Kidney (tissue), 14 donors: ENCODE measurements around the gene RAMP2. TPM values are rescaled to one million over a fixed set of nuclear protein-coding genes. Genes with fewer than 3 reads are reported as not detected.

Source experiments
- DNase-seq, 5 donors: peaks; one replicate each; pipeline ENCODE4 v3.0.0-alpha.2; 2013 to 2020
- FAIRE-seq: peaks from 2 replicates; lab custom pipeline; 2012; peaks lifted over from hg19 to GRCh38; lab: Jason Lieb, UNC
- H3K27ac ChIP-seq, 2 donors: one replicate each; pipeline ENCODE4 v1.7.0; 2013; ENCODE audit warnings: low read depth in 2 of 2, low read length in 2 of 2, inconsistent platforms in 1 of 2
- H3K27me3 ChIP-seq: one replicate; pipeline ENCODE4 v1.7.1; 2013; ENCODE audit warnings: low read length, inconsistent platforms; ENCODE audit not compliant: control insufficient read depth, insufficient read depth
- H3K36me3 ChIP-seq, 3 donors: one replicate each; pipeline versions ENCODE4 v1.7.0 to v1.7.1; 2013; ENCODE audit warnings: low read length in 3 of 3, control low read depth in 1 of 3, inconsistent platforms in 1 of 3; ENCODE audit not compliant: insufficient read depth in 3 of 3, control insufficient read depth in 2 of 3
- H3K4me1 ChIP-seq, 3 donors: one replicate each; pipeline versions ENCODE4 v1.7.0 to v1.7.1; 2013; ENCODE audit warnings: low read length in 3 of 3, inconsistent platforms in 1 of 3, low read depth in 1 of 3; ENCODE audit not compliant: control insufficient read depth in 2 of 3, insufficient read depth in 2 of 3
- H3K4me3 ChIP-seq, 3 donors: one replicate each; pipeline versions ENCODE4 v1.7.0 to v1.8.1; 2013; ENCODE audit warnings: low read length in 3 of 3, control low read depth in 1 of 3, inconsistent platforms in 1 of 3
- H3K9ac ChIP-seq, 3 donors: one replicate each; pipeline versions ENCODE4 v1.7.0 to v1.7.1; 2013; ENCODE audit warnings: low read length in 3 of 3, control low read depth in 1 of 3, inconsistent platforms in 1 of 3
- H3K9me3 ChIP-seq, 3 donors: one replicate each; pipeline versions ENCODE4 v1.7.0 to v1.7.1; 2013; ENCODE audit warnings: low read length in 3 of 3, control low read depth in 1 of 3, inconsistent platforms in 1 of 3; ENCODE audit not compliant: control insufficient read depth in 2 of 3, insufficient read depth in 1 of 3
- CTCF ChIP-seq: IDR thresholded peaks from 3 replicates; pipeline ENCODE4 v1.5.1; 2012; ENCODE audit warnings: mild to moderate bottlenecking, moderate library complexity, borderline replicate concordance; ENCODE audit not compliant: insufficient read depth; ENCODE audit errors: extremely low read depth
- intact Hi-C: fragments of 100-400 bp; cut with DNase I; formaldehyde crosslinking; loops from one replicate; pipeline ENCODE4 v1.11.1; 2022
- polyA plus RNA-seq: library from polyadenylated mRNA; stranded (reverse); fragments of 350-450 nt; fragmentation: Illumina TruSeq; extraction: RNeasy Lipid Tissue Mini Kit (QIAGEN cat#74804); gene quantifications from one replicate; pipeline ENCODE4 v1.2.3, GENCODE V29; 2014; ENCODE audit warnings: low read depth, low replicate concordance; ENCODE audit not compliant: insufficient read depth
- total RNA-seq: library from RNA; stranded (reverse); fragmentation: NEBNext Ultra II Directional; extraction: Animal tissue kit (Norgen Biotek cat#: 25700); gene quantifications from one replicate; pipeline ENCODE4 v1.2.1, GENCODE V29; 2021
- donor health status: control.
- donor health status: control.
- donor health status: control.
- donor health status: control.
- donor health status: control.
- donor health status: DM: yes; HTN: yes; CAD: no.
- donor health status: Normal renal cell carcinoma (clear cell type).

Gene RAMP2
- total and polyA plus RNA-seq, 2 donors from 2014 or later = 55.7 to 134 TPM

- no peak for FAIRE-seq
- H3K4me3 ChIP-seq = no peak overlapping the region
- H3K9ac ChIP-seq = no peak overlapping the region
- no peaks in the 10 kb centered on the region for H3K9me3 ChIP-seq
- H3K4me1 ChIP-seq = peaks cover 6 to 18% (median 15%) of the 10 kb centered on the region in 3 donors
- no peak for TF ChIP-seq CTCF
- intact Hi-C loops = no loop called here
- DNase-seq = no peak
- no peaks in the 10 kb centered on the region for H3K27me3 ChIP-seq
- H3K36me3 ChIP-seq = no peaks in the 10 kb centered on the region
- no peak overlapping the region for H3K27ac ChIP-seq
These were observed 12.7 kb upstream of the RAMP2 start for GRCh38 chr17:42748202-42748907.

GRCh38 chr17:42748908-42749798 lies 11.9 kb upstream of the RAMP2 start:
- H3K9me3 ChIP-seq = no peaks in the 10 kb centered on the region
- FAIRE-seq = no peak

GRCh38 chr17:42750739-42751344 lies 10.2 kb upstream of the RAMP2 start:
- Histone ChIP-seq H3K27me3 (no peaks in the 10 kb centered on the region), H3K36me3 (no peaks in the 10 kb centered on the region), H3K9me3 (no peaks in the 10 kb centered on the region), H3K27ac (no peak overlapping the region), H3K9ac (no peak overlapping the region), H3K4me3 (no peak overlapping the region), H3K4me1 (peaks cover 4 to 11% (median 6%) of the 10 kb centered on the region in 3 donors)
- DNase-seq (no peak), FAIRE-seq (no peak)
- intact Hi-C loops = no loop called here
- no peak for TF ChIP-seq CTCF

More at GRCh38 chr17:42748908-42749798, 11.9 kb upstream of the RAMP2 start:
- H3K4me1 ChIP-seq = peaks cover 4 to 13% (median 10%) of the 10 kb centered on the region in 3 donors
- H3K9ac ChIP-seq = no peak overlapping the region
- H3K27me3 ChIP-seq = no peaks in the 10 kb centered on the region
- H3K4me3 ChIP-seq = no peak overlapping the region
- intact Hi-C loops = no loop called here
- no peak overlapping the region for H3K27ac ChIP-seq
- no peak for TF ChIP-seq CTCF
- H3K36me3 ChIP-seq = no peaks in the 10 kb centered on the region
- no peak for DNase-seq
